ENCODE results near the gene HHLA2.
"Not testable (repeated sequence)": the region's sequence is repeated elsewhere in the genome, so short reads cannot be mapped to it uniquely, and the experiment has no call there.

The HHLA2 gene

GRCh38 chr3:108354562-108354961 is 58.2 kb downstream of the HHLA2 start:
- no peak overlapping the region for H3K4me3 ChIP-seq (ENCODE audit: low read length)
- TF ChIP-seq CTCF (IDR thresholded peaks at IDR 0.05; ENCODE audit: insufficient read depth, low read depth, low read length, missing control alignments) = no peak
- no peak for DNase-seq (ENCODE audit: low read depth)

- no peak for TF ChIP-seq CTCF (IDR thresholded peaks at IDR 0.05; ENCODE audit: insufficient read depth, low read depth, low read length, missing control alignments)
- H3K4me3 ChIP-seq (ENCODE audit: low read length) = no peak overlapping the region
- no peak for DNase-seq (ENCODE audit: low read depth)
Measured at GRCh38 chr3:108357042-108357441, 60.7 kb downstream of the HHLA2 start.

- no peak overlapping the region for H3K4me3 ChIP-seq (ENCODE audit: low read length)
- no peak for DNase-seq (ENCODE audit: low read depth)
- TF ChIP-seq CTCF (IDR thresholded peaks at IDR 0.05; ENCODE audit: insufficient read depth, low read depth, low read length, missing control alignments) = no peak
Measured at GRCh38 chr3:108359011-108359410, 62.7 kb downstream of the HHLA2 start.

- H3K4me3 ChIP-seq (ENCODE audit: low read length) = no peak overlapping the region
- DNase-seq (ENCODE audit: low read depth) = no peak
- no peak for TF ChIP-seq CTCF (IDR thresholded peaks at IDR 0.05; ENCODE audit: insufficient read depth, low read depth, low read length, missing control alignments)
Measured at GRCh38 chr3:108376026-108376425, 79.7 kb downstream of the HHLA2 start.

GRCh38 chr3:108377384-108377783 is 81.0 kb downstream of the HHLA2 start:
- DNase-seq (ENCODE audit: low read depth) = no peak
- no peak overlapping the region for H3K4me3 ChIP-seq (ENCODE audit: low read length)
- no peak for TF ChIP-seq CTCF (IDR thresholded peaks at IDR 0.05; ENCODE audit: insufficient read depth, low read depth, low read length, missing control alignments)

- no peak for DNase-seq (ENCODE audit: low read depth)
- no peak overlapping the region for H3K4me3 ChIP-seq (ENCODE audit: low read length)
- TF ChIP-seq CTCF (IDR thresholded peaks at IDR 0.05; ENCODE audit: insufficient read depth, low read depth, low read length, missing control alignments) = no peak
Measured at GRCh38 chr3:108378153-108378951, 82.0 kb downstream of the HHLA2 start.

GRCh38 chr3:108378952-108379342 is 82.6 kb downstream of the HHLA2 start:
- not testable (repeated sequence) for H3K4me3 ChIP-seq (ENCODE audit: low read length); DNase-seq (ENCODE audit: low read depth)

All from epithelial cell of esophagus (primary cell).